DMS79 treated with DMSO at 0.1 percent for 48 hours (cell line): Measurements from ENCODE around the gene STXBP3.
A peak's percentile ranks its signal among the peaks of the same experiment; 100 is the strongest.
"Not testable (repeated sequence)": the region's sequence is repeated elsewhere in the genome, so short reads cannot be mapped to it uniquely, and the experiment has no call there.

Experiments
- DNase-seq: peaks from one replicate; lab custom pipeline; 2025; lab: John Stamatoyannopoulos, UW

The STXBP3 gene

GRCh38 chr1:108732398-108732797 is 14.1 kb upstream of the STXBP3 start:
- DNase-seq, result no peak

- no peak for DNase-seq
Observed at GRCh38 chr1:108734171-108734865, 12.2 kb upstream of the STXBP3 start.

GRCh38 chr1:108742253-108742652 is 4.2 kb upstream of the STXBP3 start:
- no peak for DNase-seq

GRCh38 chr1:108745980-108746381 is 493 bp upstream of the STXBP3 start:
- DNase-seq, result no peak

- DNase-seq, result peak; percentile 60
Observed at GRCh38 chr1:108747171-108747850, 837 bp downstream of the STXBP3 start.

- no peak for DNase-seq
Observed at GRCh38 chr1:108747898-108748297, 1.4 kb downstream of the STXBP3 start.

GRCh38 chr1:108749081-108749480 is 2.6 kb downstream of the STXBP3 start:
- no peak for DNase-seq

GRCh38 chr1:108750476-108751181 is 4.2 kb downstream of the STXBP3 start:
- DNase-seq, result no peak

- no peak for DNase-seq
Observed at GRCh38 chr1:108753363-108753762, 6.9 kb downstream of the STXBP3 start.

- DNase-seq, result no peak
Observed at GRCh38 chr1:108758796-108759195, 12.3 kb downstream of the STXBP3 start.

- DNase-seq, result no peak
Observed at GRCh38 chr1:108767115-108767514, 20.6 kb downstream of the STXBP3 start.

GRCh38 chr1:108767708-108768107 is 21.2 kb downstream of the STXBP3 start:
- DNase-seq, result no peak

GRCh38 chr1:108777839-108778238 is 31.4 kb downstream of the STXBP3 start:
- no peak for DNase-seq

GRCh38 chr1:108779455-108779854 is 33.0 kb downstream of the STXBP3 start:
- no peak for DNase-seq

GRCh38 chr1:108780937-108781574 is 34.6 kb downstream of the STXBP3 start:
- no peak for DNase-seq

GRCh38 chr1:108781575-108781944 is 35.1 kb downstream of the STXBP3 start:
- DNase-seq, result not testable (repeated sequence)

- DNase-seq, result no peak
Observed at GRCh38 chr1:108785264-108785663, 38.8 kb downstream of the STXBP3 start.

- no peak for DNase-seq
Observed at GRCh38 chr1:108785880-108786279, 39.4 kb downstream of the STXBP3 start.

- DNase-seq, result no peak
Observed at GRCh38 chr1:108791790-108792189, 45.3 kb downstream of the STXBP3 start.

- DNase-seq, result no peak
Observed at GRCh38 chr1:108792420-108792819, 45.9 kb downstream of the STXBP3 start.

GRCh38 chr1:108799001-108799400 is 52.5 kb downstream of the STXBP3 start:
- DNase-seq, result no peak

GRCh38 chr1:108801101-108801500 is 54.6 kb downstream of the STXBP3 start:
- DNase-seq, result no peak

GRCh38 chr1:108803548-108803947 is 57.1 kb downstream of the STXBP3 start:
- no peak for DNase-seq
